Activated T-helper 2 cell treated with anti-CD3 and anti-CD28 coated beads, Interferon-gamma antibody, Interleukin-2, Interleukin-4, amounts not matched to agents 10 μg/mL and 5 μg/mL and 100 μg/mL, durations not matched to agents 14 hours and 24 hours and 36 hours (primary cell): ENCODE results near the gene N4BP3. TPM values are rescaled to one million over a fixed set of nuclear protein-coding genes. Genes with fewer than 3 reads are reported as not detected.

Experiments
- total RNA-seq: library from RNA; stranded (reverse); gene quantifications from 2 replicates; pipeline ENCODE4 v1.2.3, GENCODE V29; 2022

The N4BP3 gene
- total RNA-seq, 1 donor from 2014 or later = 3.4 TPM

Other genes starting within 250 kb of the N4BP3 start
- not detected in 2 replicates for gene PROP1, start 117.3 kb upstream of the N4BP3 start, total RNA-seq
- 29.3 and 31.6 TPM in 2 replicates for gene RMND5B, start 17.5 kb downstream of the N4BP3 start, total RNA-seq
- gene NHP2, start 40.4 kb downstream of the N4BP3 start, total RNA-seq = 221 and 228 TPM in 2 replicates
- not detected in 2 replicates for gene GMCL2, start 73.8 kb downstream of the N4BP3 start, total RNA-seq
- 393 and 403 TPM in 2 replicates for gene HNRNPAB, start 91.0 kb downstream of the N4BP3 start, total RNA-seq
- gene PHYKPL, start 119.3 kb downstream of the N4BP3 start, total RNA-seq = 87.4 and 92.0 TPM in 2 replicates